ENCODE data around the gene GLP2R. TPM values are rescaled to one million over a fixed set of nuclear protein-coding genes. Genes with fewer than 3 reads are reported as not detected.
A peak's percentile ranks its signal among the peaks of the same experiment; 100 is the strongest.

The GLP2R gene
- total and polyA plus RNA-seq, 9 donors = 0.18 to 3.4 (median 0.57) TPM

GRCh38 chr17:9837551-9838471 is 12.1 kb downstream of the GLP2R start:
- DNase-seq = peak; percentile 46 to 84 (median 63)
- no peaks in the 10 kb centered on the region for H3K27me3 ChIP-seq
- peaks cover 17% of the 10 kb centered on the region for H3K4me1 ChIP-seq (ENCODE audit: insufficient read depth)
- intact Hi-C loops (cut with DNase I) = no loop called here
- H3K27ac ChIP-seq = no peak overlapping the region
- 6 to 14% (median 7%) methylated on average over 11 of the region's 11 CpGs for WGBS, 3 donors
- H3K9me3 ChIP-seq = no peaks in the 10 kb centered on the region
- H3K36me3 ChIP-seq = no peaks in the 10 kb centered on the region
- TF ChIP-seq, protein P1, sequence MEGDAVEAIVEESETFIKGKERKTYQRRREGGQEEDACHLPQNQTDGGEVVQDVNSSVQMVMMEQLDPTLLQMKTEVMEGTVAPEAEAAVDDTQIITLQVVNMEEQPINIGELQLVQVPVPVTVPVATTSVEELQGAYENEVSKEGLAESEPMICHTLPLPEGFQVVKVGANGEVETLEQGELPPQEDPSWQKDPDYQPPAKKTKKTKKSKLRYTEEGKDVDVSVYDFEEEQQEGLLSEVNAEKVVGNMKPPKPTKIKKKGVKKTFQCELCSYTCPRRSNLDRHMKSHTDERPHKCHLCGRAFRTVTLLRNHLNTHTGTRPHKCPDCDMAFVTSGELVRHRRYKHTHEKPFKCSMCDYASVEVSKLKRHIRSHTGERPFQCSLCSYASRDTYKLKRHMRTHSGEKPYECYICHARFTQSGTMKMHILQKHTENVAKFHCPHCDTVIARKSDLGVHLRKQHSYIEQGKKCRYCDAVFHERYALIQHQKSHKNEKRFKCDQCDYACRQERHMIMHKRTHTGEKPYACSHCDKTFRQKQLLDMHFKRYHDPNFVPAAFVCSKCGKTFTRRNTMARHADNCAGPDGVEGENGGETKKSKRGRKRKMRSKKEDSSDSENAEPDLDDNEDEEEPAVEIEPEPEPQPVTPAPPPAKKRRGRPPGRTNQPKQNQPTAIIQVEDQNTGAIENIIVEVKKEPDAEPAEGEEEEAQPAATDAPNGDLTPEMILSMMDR (IDR thresholded peaks at IDR 0.05) = no peak
- TF ChIP-seq POLR2A (IDR thresholded peaks at IDR 0.05) (no peak), EP300 (IDR thresholded peaks at IDR 0.05) (no peak)
- H3K4me3 ChIP-seq = no peak overlapping the region

DNA sequence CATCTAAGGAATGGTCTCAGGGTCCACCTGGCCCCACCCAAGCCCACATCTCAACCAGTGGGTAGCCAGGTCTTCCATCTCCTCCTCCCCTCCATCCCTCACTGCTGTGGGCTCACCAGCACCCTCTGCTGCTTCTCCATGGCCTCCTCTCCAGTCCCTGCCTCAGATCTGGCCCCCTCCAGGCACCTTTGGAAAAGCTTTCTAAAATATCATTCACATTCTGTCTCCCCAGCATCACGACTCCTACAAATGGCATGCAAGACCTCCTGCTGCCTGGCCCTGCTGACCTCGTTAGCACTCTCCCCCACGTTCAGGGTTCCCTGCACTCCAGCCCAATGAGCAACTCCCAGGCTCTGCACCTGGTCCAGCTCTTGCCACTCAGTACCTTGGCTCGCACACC is 13.7 kb downstream of the GLP2R start:
- no peak for TF ChIP-seq POLR2A (IDR thresholded peaks at IDR 0.05)
- intact Hi-C loops (cut with DNase I) = no loop called here
- no peaks in the 10 kb centered on the region for H3K9me3 ChIP-seq
- H3K27me3 ChIP-seq = no peaks in the 10 kb centered on the region
- no peaks in the 10 kb centered on the region for H3K36me3 ChIP-seq
- 60 to 66% (median 62%) methylated on average over 4 of the region's 4 CpGs for WGBS, 3 donors
- H3K4me1 ChIP-seq (ENCODE audit: insufficient read depth) = peaks cover 17% of the 10 kb centered on the region
- no peak overlapping the region for H3K4me3 ChIP-seq
- no peak overlapping the region for H3K27ac ChIP-seq
- DNase-seq = no peak

- Histone ChIP-seq H3K9me3 (no peaks in the 10 kb centered on the region), H3K27me3 (no peaks in the 10 kb centered on the region), H3K27ac (peak overlapping the region; percentile 51 to 63), H3K4me1 (ENCODE audit: insufficient read depth) (peaks cover 17% of the 10 kb centered on the region), H3K36me3 (no peaks in the 10 kb centered on the region), H3K4me3 (no peak overlapping the region)
- 22 to 28% (median 25%) methylated on average over 14 of the region's 14 CpGs for WGBS, 3 donors
- intact Hi-C loops (cut with DNase I) = no loop called here
- TF ChIP-seq, protein P1 (IDR thresholded peaks at IDR 0.05) = no peak
- no peak for TF ChIP-seq POLR2A (IDR thresholded peaks at IDR 0.05)
- TF ChIP-seq EP300 (IDR thresholded peaks at IDR 0.05) = no peak
- DNase-seq = peak; percentile 73 to 81 (median 78)
Measured at GRCh38 chr17:9842057-9842758, 16.5 kb downstream of the GLP2R start.

- H3K27me3 ChIP-seq = no peaks in the 10 kb centered on the region
- H3K9me3 ChIP-seq = no peaks in the 10 kb centered on the region
- TF ChIP-seq POLR2A (IDR thresholded peaks at IDR 0.05) = no peak
- no peak for TF ChIP-seq EP300 (IDR thresholded peaks at IDR 0.05)
- TF ChIP-seq, protein P1 (IDR thresholded peaks at IDR 0.05) = no peak
- H3K4me1 ChIP-seq (ENCODE audit: insufficient read depth) = peaks cover 14% of the 10 kb centered on the region
- intact Hi-C loops (cut with DNase I) = no loop called here
- no peak overlapping the region for H3K4me3 ChIP-seq
- DNase-seq = no peak
- peak overlapping the region in 1 of 2 donors; percentile 63 for H3K27ac ChIP-seq
- 85 to 86% (median 85%) methylated on average over 14 of the region's 14 CpGs for WGBS, 3 donors
- H3K36me3 ChIP-seq = no peaks in the 10 kb centered on the region
Measured at GRCh38 chr17:9843152-9844010, 17.7 kb downstream of the GLP2R start.
